Activated T-helper 1 cell treated with Interleukin-2 at 50 U/mL for 16 hours (primary cell): ENCODE data around the gene NOC2L.
A peak's percentile ranks its signal among the peaks of the same experiment; 100 is the strongest.
"Not testable (repeated sequence)": the region's sequence is repeated elsewhere in the genome, so short reads cannot be mapped to it uniquely, and the experiment has no call there.

ENCODE experiments used
- DNase-seq: peaks from one replicate; pipeline ENCODE4 v3.0.0-alpha.2; 2020; ENCODE audit warnings: low read depth

The NOC2L gene

GRCh38 chr1:958823-959730 lies at the start of gene NOC2L:
Gene NOC2L, minus strand, starts transcription at chr1:959256. Its CDS starts 16 bp downstream, at chr1:959240.
- DNase-seq, result peak; percentile 97

- no peak for DNase-seq
Observed at GRCh38 chr1:1006305-1007159, 47.5 kb upstream of the NOC2L start.

GRCh38 chr1:1005774-1006304 lies 46.8 kb upstream of the NOC2L start:
- DNase-seq, result no peak

- DNase-seq, result no peak
Observed at GRCh38 chr1:1004780-1005697, 46.0 kb upstream of the NOC2L start.

- no peak for DNase-seq
Observed at GRCh38 chr1:1004420-1004779, 45.3 kb upstream of the NOC2L start.

GRCh38 chr1:1003618-1004419 lies 44.8 kb upstream of the NOC2L start:
- no peak for DNase-seq

GRCh38 chr1:1001057-1001783 lies 42.2 kb upstream of the NOC2L start:
- no peak for DNase-seq

GRCh38 chr1:1000357-1001056 lies 41.5 kb upstream of the NOC2L start:
- no peak for DNase-seq

GRCh38 chr1:999725-1000356 lies 40.8 kb upstream of the NOC2L start, which contains the start of gene HES4:
Gene HES4, minus strand, starts transcription at chr1:1000097. Its CDS starts 124 bp downstream, at chr1:999973.
- DNase-seq, result no peak

GRCh38 chr1:998995-999724 lies 40.1 kb upstream of the NOC2L start:
- DNase-seq, result no peak

GRCh38 chr1:998745-998994 lies 39.6 kb upstream of the NOC2L start:
- DNase-seq, result no peak

GRCh38 chr1:997993-998744 lies 39.1 kb upstream of the NOC2L start:
- DNase-seq, result no peak

- no peak for DNase-seq
Observed at GRCh38 chr1:997713-997992, 38.6 kb upstream of the NOC2L start.

- DNase-seq, result no peak
Observed at GRCh38 chr1:996851-997712, 38.0 kb upstream of the NOC2L start.

- no peak for DNase-seq
Observed at GRCh38 chr1:995665-996633, 36.9 kb upstream of the NOC2L start.

GRCh38 chr1:994546-994945 lies 35.5 kb upstream of the NOC2L start:
- DNase-seq, result not testable (repeated sequence)
